ENCODE data around the gene NT5C1A.

NT5C1A gene

DNA sequence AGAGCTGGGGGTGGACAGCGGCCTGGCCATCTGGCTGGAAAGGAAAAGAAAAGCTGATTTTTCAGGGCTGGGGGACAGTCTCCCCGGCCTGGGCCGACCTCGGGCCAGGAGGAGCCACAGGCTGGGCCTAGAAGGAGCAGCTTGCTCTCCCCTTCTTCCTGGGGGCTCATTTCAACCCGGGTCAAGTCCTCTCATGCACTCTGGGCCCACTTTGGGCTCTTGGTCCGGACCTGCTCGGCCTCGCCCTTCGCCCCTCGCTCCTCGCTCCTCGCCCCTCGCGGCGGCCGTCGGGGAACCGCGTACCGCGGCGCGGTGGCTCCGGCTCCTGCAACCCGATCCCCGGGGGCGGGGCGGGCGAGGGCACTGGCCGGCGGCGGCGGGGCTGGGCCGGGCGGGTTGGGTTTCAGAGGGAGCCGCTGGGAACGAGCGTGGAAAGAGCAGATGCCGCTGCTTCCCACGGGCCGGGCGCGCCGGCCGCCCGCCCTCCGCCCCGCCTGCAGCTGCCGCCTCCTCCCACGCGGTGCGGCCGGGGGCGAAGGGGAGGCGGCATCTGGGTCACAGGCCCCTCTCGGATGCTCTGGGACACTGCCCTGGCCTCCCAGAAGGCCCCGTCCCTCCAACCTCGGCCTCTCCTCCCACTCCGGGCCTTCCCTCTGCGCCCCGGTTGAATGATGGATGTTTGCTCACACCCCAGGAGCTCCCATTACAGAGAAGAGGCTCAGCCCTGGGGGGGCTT, 39.1 kb downstream of the NT5C1A start:
- peaks cover 88% of the 10 kb centered on the region for H3K27me3 ChIP-seq (ENCODE audit: insufficient read depth, insufficient read length)
- H3K36me3 ChIP-seq (ENCODE audit: insufficient read depth, insufficient read length, low read length), result no peaks in the 10 kb centered on the region
- no peak overlapping the region for H3K9ac ChIP-seq (ENCODE audit: insufficient read length, low read depth)
- no peak for TF ChIP-seq YY1 (IDR thresholded peaks at IDR 0.05; ENCODE audit: insufficient read depth, insufficient read length)
- peak; percentile 25 for TF ChIP-seq SUZ12 (IDR thresholded peaks at IDR 0.05; ENCODE audit: extremely low read depth, insufficient read depth, insufficient read length)
- TF ChIP-seq ZNF274 (IDR thresholded peaks at IDR 0.05; ENCODE audit: low read depth, low read length), result no peak
- no peak for DNase-seq (ENCODE audit: low read depth, low spot score)
- H3K9me3 ChIP-seq (ENCODE audit: insufficient read depth, low read length), result no peaks in the 10 kb centered on the region
- H3K4me3 ChIP-seq (ENCODE audit: insufficient read length, low read depth), result peak overlapping the region; percentile 29
- H3K4me1 ChIP-seq (ENCODE audit: insufficient read depth, insufficient read length), result peaks cover 27% of the 10 kb centered on the region

- Histone ChIP-seq H3K4me1 (ENCODE audit: insufficient read depth, insufficient read length) (peaks cover 25% of the 10 kb centered on the region), H3K4me3 (ENCODE audit: insufficient read length, low read depth) (peak overlapping the region; percentile 9), H3K36me3 (ENCODE audit: insufficient read depth, insufficient read length, low read length) (no peaks in the 10 kb centered on the region), H3K9ac (ENCODE audit: insufficient read length, low read depth) (no peak overlapping the region), H3K9me3 (ENCODE audit: insufficient read depth, low read length) (no peaks in the 10 kb centered on the region), H3K27me3 (ENCODE audit: insufficient read depth, insufficient read length) (peaks cover 88% of the 10 kb centered on the region)
- no peak for DNase-seq (ENCODE audit: low read depth, low spot score)
- TF ChIP-seq ZNF274 (IDR thresholded peaks at IDR 0.05; ENCODE audit: low read depth, low read length) (no peak), YY1 (IDR thresholded peaks at IDR 0.05; ENCODE audit: insufficient read depth, insufficient read length) (no peak), SUZ12 (IDR thresholded peaks at IDR 0.05; ENCODE audit: extremely low read depth, insufficient read depth, insufficient read length) (no peak)
Measured at GRCh38 chr1:39632323-39632681, 39.6 kb downstream of the NT5C1A start.

- TF ChIP-seq ZNF274 (IDR thresholded peaks at IDR 0.05; ENCODE audit: low read depth, low read length) (no peak), YY1 (IDR thresholded peaks at IDR 0.05; ENCODE audit: insufficient read depth, insufficient read length) (no peak), SUZ12 (IDR thresholded peaks at IDR 0.05; ENCODE audit: extremely low read depth, insufficient read depth, insufficient read length) (no peak)
- Histone ChIP-seq H3K4me3 (ENCODE audit: insufficient read length, low read depth) (no peak overlapping the region), H3K27me3 (ENCODE audit: insufficient read depth, insufficient read length) (peaks cover 85% of the 10 kb centered on the region), H3K4me1 (ENCODE audit: insufficient read depth, insufficient read length) (peaks cover 22% of the 10 kb centered on the region), H3K9ac (ENCODE audit: insufficient read length, low read depth) (no peak overlapping the region), H3K9me3 (ENCODE audit: insufficient read depth, low read length) (no peaks in the 10 kb centered on the region), H3K36me3 (ENCODE audit: insufficient read depth, insufficient read length, low read length) (no peaks in the 10 kb centered on the region)
- DNase-seq (ENCODE audit: low read depth, low spot score), result no peak
Measured at GRCh38 chr1:39631361-39632322, 40.3 kb downstream of the NT5C1A start.

GRCh38 chr1:39628807-39629350, 43.0 kb downstream of the NT5C1A start:
- no peak for DNase-seq (ENCODE audit: low read depth, low spot score)
- Histone ChIP-seq H3K36me3 (ENCODE audit: insufficient read depth, insufficient read length, low read length) (no peaks in the 10 kb centered on the region), H3K9me3 (ENCODE audit: insufficient read depth, low read length) (no peaks in the 10 kb centered on the region), H3K9ac (ENCODE audit: insufficient read length, low read depth) (no peak overlapping the region), H3K4me3 (ENCODE audit: insufficient read length, low read depth) (no peak overlapping the region), H3K27me3 (ENCODE audit: insufficient read depth, insufficient read length) (peaks cover 86% of the 10 kb centered on the region), H3K4me1 (ENCODE audit: insufficient read depth, insufficient read length) (peaks cover 21% of the 10 kb centered on the region)
- TF ChIP-seq SUZ12 (IDR thresholded peaks at IDR 0.05; ENCODE audit: extremely low read depth, insufficient read depth, insufficient read length), result no peak
- no peak for TF ChIP-seq YY1 (IDR thresholded peaks at IDR 0.05; ENCODE audit: insufficient read depth, insufficient read length)
- TF ChIP-seq ZNF274 (IDR thresholded peaks at IDR 0.05; ENCODE audit: low read depth, low read length), result no peak

DNA sequence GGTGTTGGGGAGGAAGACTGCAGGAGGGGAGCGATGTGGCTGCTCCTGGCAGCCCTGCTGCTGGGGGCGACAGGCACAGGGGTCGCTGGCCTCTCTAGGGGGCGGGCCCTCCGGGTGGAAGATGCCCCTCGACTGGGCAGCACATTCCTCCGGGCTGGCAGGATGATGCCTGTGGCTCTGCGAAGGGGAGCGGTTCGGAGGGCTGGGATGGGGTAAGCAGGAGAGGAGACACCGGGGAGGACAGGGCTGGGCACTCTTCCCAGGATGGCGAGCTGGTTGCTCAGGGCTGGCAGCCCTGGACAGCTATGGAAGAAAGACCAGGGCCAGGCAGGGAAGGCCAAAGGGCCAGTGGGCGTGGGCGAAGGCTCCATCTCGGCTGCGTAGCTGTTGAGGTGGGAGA, 45.3 kb downstream of the NT5C1A start:
- Histone ChIP-seq H3K27me3 (ENCODE audit: insufficient read depth, insufficient read length) (peaks cover 81% of the 10 kb centered on the region), H3K4me3 (ENCODE audit: insufficient read length, low read depth) (no peak overlapping the region), H3K36me3 (ENCODE audit: insufficient read depth, insufficient read length, low read length) (no peaks in the 10 kb centered on the region), H3K4me1 (ENCODE audit: insufficient read depth, insufficient read length) (peaks cover 7% of the 10 kb centered on the region), H3K9ac (ENCODE audit: insufficient read length, low read depth) (no peak overlapping the region), H3K9me3 (ENCODE audit: insufficient read depth, low read length) (no peaks in the 10 kb centered on the region)
- DNase-seq (ENCODE audit: low read depth, low spot score), result no peak
- no peak for TF ChIP-seq ZNF274 (IDR thresholded peaks at IDR 0.05; ENCODE audit: low read depth, low read length)

GRCh38 chr1:39625462-39626273, 46.2 kb downstream of the NT5C1A start:
- no peak for DNase-seq (ENCODE audit: low read depth, low spot score)
- H3K4me1 ChIP-seq (ENCODE audit: insufficient read depth, insufficient read length), result peaks cover 7% of the 10 kb centered on the region
- H3K36me3 ChIP-seq (ENCODE audit: insufficient read depth, insufficient read length, low read length), result no peaks in the 10 kb centered on the region
- H3K27me3 ChIP-seq (ENCODE audit: insufficient read depth, insufficient read length), result peaks cover 72% of the 10 kb centered on the region
- TF ChIP-seq ZNF274 (IDR thresholded peaks at IDR 0.05; ENCODE audit: low read depth, low read length) (no peak), YY1 (IDR thresholded peaks at IDR 0.05; ENCODE audit: insufficient read depth, insufficient read length) (no peak), SUZ12 (IDR thresholded peaks at IDR 0.05; ENCODE audit: extremely low read depth, insufficient read depth, insufficient read length) (no peak)
- H3K9me3 ChIP-seq (ENCODE audit: insufficient read depth, low read length), result no peaks in the 10 kb centered on the region
- H3K4me3 ChIP-seq (ENCODE audit: insufficient read length, low read depth), result no peak overlapping the region
- H3K9ac ChIP-seq (ENCODE audit: insufficient read length, low read depth), result no peak overlapping the region

Measured in NT2/D1 (cell line).